GM04504 (cell line): ENCODE data around the gene SNX25.
"Not testable (repeated sequence)": the region's sequence is repeated elsewhere in the genome, so short reads cannot be mapped to it uniquely, and the experiment has no call there.

Source experiments
- DNase-seq: peaks from one replicate; pipeline ENCODE4 v3.0.0-alpha.2; 2012; ENCODE audit warnings: low read depth

Gene SNX25

GRCh38 chr4:185205073-185205472 lies 4.3 kb upstream of the SNX25 start:
- DNase-seq, result not testable (repeated sequence)

DNA sequence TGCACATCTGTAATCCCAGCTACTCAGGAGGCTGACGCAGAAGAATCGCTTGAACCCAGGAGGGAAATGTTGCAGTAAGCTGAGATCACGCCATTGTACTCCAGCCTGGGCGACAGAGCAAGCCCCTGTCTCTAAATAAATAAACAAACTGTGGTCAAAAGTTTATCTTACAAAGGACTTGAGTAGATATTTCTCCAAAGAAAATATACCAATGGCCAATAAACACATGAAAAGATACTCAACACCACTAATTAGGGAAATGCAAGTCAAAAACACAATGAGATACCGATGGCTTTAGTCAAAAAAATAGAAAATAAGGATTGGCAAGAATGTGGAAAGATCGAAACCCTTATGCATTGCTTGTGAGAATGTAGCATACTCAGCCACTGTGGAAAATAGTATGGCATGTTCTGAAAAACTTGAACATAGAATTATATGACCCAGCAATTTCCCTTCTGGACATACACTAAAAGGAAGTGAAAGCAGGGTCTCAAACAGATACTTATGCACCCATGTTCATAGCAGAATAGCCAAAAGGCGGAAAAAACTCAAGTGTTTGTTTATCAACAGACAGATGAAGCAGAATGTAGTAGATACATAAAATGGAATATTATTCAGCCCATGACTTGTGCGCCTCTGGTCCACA lies 3.6 kb upstream of the SNX25 start:
- no peak for DNase-seq

GRCh38 chr4:185207466-185207865 lies 1.9 kb upstream of the SNX25 start:
- DNase-seq, result no peak

- DNase-seq, result not testable (repeated sequence)
Observed at GRCh38 chr4:185209852-185210101, 379 bp downstream of the SNX25 start.

- no peak for DNase-seq
Observed at GRCh38 chr4:185210102-185210981, 944 bp downstream of the SNX25 start.

GRCh38 chr4:185211035-185211434 lies 1.6 kb downstream of the SNX25 start:
- DNase-seq, result no peak

- DNase-seq, result no peak
Observed at GRCh38 chr4:185211641-185212040, 2.2 kb downstream of the SNX25 start.

GRCh38 chr4:185212581-185212980 lies 3.2 kb downstream of the SNX25 start:
- no peak for DNase-seq

GRCh38 chr4:185213877-185214276 lies 4.5 kb downstream of the SNX25 start:
- no peak for DNase-seq

DNA sequence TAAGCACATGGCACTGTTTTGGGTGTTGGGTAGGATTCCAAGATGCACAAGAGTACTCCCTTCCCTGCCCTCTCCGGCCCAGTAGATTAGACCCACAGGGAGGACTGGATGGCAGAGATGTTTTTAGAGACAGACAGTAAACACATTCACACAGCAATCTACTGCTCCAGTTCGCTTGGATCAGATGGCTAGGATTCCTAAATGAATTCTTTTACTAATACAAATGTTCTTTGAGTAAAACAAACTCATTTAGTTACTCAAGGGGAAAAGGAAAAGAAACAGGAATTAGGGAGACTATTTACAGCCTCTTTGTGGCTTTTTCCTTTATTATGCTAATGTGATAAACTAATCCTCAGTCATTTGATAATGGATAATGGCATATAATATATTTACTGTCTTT lies 5.9 kb downstream of the SNX25 start:
- no peak for DNase-seq

DNA sequence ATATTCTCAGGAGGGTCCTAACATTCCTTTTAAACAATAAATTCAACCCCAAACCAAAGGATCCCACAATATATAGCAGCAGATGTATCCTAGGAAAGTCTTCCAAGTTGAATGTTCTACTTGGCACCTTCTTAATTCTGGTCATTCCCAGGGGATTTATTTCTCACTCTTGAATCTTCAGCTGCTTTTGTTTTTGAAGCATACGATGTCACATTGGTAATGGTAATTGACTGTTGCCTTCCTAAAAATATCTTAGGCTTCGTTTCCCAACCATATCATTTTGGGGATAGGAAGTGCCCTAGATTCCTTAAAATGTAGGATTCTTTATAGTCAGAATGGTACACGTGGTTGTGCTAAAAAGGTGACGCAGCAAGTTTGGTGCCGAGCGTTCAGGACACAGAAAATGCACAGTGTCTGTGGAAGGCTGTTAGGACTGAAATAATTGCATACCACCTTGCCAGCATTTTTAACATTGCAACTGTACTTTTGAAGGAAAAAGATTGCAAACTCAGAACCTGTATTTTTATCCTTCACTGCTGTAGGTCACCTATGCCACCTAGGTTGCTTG lies 8.1 kb downstream of the SNX25 start:
- DNase-seq, result no peak

DNA sequence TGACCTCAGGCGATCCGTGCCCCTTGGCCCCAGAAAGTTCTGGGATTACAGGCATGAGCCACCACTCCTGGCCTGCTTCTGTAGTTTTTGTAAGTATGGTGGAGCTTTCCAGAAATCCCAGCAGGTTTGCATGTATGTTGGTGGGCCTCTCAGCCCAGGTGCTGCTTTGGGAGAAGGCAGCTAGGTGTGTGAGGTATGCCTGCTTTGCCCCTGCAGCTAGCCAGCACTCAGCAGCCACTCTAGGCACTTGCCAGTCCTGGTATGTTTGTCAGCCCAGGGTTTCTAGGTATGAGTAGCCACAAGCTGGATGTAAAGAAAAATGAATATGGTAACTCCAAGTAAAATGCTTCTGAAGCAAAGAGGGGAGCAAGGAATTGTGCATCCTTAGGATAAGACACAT lies 8.9 kb downstream of the SNX25 start:
- no peak for DNase-seq

- peak; percentile 77 for DNase-seq
Observed at GRCh38 chr4:185219551-185220344, 10.3 kb downstream of the SNX25 start.

DNA sequence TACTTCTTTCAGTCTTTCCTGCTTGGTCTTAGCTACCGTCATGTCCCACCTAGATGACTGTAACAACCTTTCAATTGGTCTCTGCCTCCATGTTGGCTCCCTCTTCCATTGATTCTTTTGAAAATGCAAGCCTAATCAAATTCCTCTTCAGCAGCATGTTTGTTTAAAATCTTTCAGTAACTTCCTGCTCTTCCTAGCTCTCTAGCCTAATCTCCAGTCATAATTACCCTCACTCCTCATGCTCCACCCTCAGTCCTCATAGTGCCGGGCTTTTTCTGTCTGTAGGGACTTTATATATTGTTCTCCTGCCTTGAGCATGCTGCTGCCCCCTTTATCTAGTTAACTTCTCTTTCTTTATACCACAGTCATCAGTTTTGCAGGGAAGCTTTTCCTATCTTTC lies 12.1 kb downstream of the SNX25 start:
- no peak for DNase-seq

- no peak for DNase-seq
Observed at GRCh38 chr4:185221912-185222311, 12.5 kb downstream of the SNX25 start.

- no peak for DNase-seq
Observed at GRCh38 chr4:185222598-185222997, 13.2 kb downstream of the SNX25 start.

DNA sequence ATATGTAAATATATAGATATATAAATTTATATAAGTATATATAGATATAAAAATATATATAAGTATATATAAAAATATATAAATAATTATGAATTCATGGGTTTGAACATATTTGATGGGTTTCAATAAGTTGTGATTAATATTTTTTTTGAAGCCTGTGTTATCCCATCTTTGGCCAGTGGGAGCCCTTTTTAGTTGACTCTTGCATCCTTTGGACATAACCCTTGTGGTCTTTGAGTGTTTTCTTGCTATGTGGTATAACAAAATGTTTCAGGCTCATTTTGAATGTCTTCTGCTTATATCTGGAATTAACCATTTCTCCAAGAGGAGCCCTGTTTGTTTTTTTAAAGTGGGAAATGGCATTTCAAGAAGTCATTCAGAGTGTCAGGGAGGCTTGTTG lies 15.2 kb downstream of the SNX25 start:
- no peak for DNase-seq

DNA sequence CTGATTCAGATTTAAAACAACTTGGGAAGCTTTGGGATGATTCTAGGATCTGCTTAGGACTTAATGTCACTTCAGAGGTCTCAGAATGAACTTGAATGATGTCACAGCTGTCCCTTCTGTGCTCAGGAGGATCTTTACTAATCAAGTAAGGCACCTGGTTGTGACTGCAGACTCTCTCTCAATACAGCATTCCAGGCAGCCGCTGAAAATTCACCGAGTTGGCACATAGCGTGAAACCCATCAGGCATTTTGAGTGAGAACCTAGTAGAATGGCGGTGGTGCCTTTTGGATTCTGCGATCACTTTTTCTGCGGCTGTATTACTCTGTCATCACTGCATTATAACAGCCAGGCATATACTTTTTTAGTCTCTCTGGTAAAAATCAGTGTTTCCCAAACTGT lies 16.5 kb downstream of the SNX25 start:
- no peak for DNase-seq

DNA sequence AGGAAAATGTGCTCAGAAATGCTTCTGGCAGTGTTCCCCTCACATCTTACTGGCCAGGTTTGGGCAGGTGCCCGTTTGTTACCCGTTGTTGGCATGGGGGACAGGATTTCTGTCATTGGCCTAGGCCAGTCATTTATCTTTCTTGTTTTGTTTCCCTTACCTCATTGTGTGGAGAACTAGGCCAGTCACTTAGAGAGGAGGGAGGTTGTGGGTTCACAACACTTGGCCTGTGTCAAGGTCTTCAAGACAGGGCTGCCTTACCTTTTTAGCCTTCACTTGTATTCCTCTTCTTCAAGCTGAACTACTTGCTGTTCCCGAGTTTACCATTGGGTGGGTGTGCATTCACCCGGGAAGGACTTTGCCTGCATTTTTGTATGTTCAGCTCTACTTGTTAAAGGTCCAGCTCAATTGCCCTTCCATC lies 17.7 kb downstream of the SNX25 start:
- DNase-seq, result no peak

GRCh38 chr4:185227713-185228278 lies 18.4 kb downstream of the SNX25 start:
- no peak for DNase-seq

DNA sequence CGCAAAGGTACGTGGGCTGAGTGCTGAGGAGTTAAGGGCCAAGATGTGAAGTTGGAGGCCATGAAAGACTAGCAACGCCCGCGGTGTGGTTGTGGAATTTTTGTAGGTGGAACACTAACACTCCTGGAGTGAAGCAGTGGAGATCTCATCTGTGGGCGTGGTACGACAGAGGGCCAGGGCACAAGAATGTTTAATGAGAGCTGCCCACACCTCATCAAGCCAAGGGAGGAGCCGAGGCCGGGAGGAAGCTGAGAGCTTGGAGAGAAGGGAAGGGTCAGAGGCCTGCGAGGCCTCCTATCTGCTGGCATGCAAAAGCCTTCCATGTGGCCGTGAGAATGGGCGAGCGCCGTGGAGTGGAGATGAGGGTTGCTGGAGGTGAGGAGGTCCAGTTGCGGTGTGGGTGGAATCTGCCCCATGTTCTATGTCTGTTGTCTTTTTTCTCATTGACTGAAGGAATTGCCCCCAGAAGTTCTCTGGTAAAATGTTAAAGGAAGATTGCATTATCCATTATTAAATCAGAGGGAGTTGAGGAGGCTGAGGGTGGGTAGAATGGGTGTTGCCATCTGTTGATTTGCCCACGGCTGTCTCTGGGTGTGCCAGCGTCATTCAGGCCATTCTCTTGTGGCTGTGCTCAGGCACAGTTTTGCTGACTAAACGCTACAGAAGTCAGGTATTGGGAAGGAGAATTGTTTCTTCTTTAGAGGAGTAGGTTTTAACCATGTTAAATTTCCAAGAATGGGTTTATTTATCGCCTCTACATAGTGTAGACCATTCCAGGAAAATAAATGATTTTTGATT lies 19.8 kb downstream of the SNX25 start:
- DNase-seq, result no peak

DNA sequence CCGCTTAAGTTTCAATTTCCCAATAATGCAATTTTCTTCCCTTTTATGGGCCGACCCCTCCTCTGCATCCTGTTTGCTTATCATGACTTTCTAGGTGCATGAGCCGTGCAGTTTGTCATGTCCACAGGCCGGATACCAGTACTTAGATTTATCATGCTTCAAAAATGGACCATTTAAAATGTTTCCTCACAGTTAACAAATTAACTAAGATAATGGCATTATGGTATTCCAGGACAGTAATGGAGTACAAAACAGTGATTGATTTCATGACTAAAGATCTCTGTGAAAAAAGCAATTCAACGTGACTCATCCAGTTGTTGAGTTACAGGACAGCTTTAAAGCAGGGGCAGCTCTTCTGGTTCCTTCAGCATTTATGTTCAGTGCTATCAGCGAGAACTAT lies 23.0 kb downstream of the SNX25 start:
- DNase-seq, result no peak
